GM12878 (cell line): ENCODE measurements around the gene FNDC8. TPM values are rescaled to one million over a fixed set of nuclear protein-coding genes. Genes with fewer than 3 reads are reported as not detected.

Experiments used
- ATAC-seq: fragments of 200-7000 bp; cut with Tn5 transposase; 3 replicates; pipeline ENCODE4 v1.9.1; 2020; ENCODE audit warnings: mild to moderate bottlenecking, moderate library complexity
- BruUV-seq: library from RNA; stranded (reverse); fragments of 400-500 nt; replicated peaks from 2 replicates; lab custom pipeline; 2021; lab: Mats Ljungman, UMichigan
- CTCF ChIA-PET: fragments of 300-600 bp; sonication (Branson Sonifier 250); formaldehyde crosslinking; extraction: SDS; loops from one replicate; lab custom pipeline; 2021; ENCODE audit warnings: inconsistent platforms; lab: Yijun Ruan, JAX
- POLR2A ChIA-PET: fragments of 350-600 bp; formaldehyde crosslinking; extraction: SDS; loops from one replicate; lab custom pipeline; 2021; ENCODE audit warnings: inconsistent platforms; lab: Charles Lee
- RAD21 ChIA-PET: fragments of 300-600 bp; sonication (Branson Sonifier 250); formaldehyde crosslinking; loops from one replicate; lab custom pipeline; 2023; ENCODE audit warnings: antibody characterized with exemption; ENCODE audit not compliant: unreplicated experiment; lab: Charles Lee
- SMC1A ChIA-PET: fragments of 300-600 bp; sonication (Branson Sonifier 250); formaldehyde crosslinking; loops from one replicate; lab custom pipeline; 2023; ENCODE audit not compliant: unreplicated experiment, uncharacterized antibody; lab: Charles Lee
- DNase-seq: peaks from one replicate; pipeline ENCODE4 v3.0.0-alpha.2; 2011; ENCODE audit warnings: low read depth, low spot score
- FAIRE-seq: peaks from 3 replicates; lab custom pipeline; 2011; peaks lifted over from hg19 to GRCh38; lab: Jason Lieb, UNC
- H2AFZ ChIP-seq: 2 replicates; pipeline ENCODE4 v1.6.0; 2011; ENCODE audit warnings: low read depth, low read length, control low read depth; ENCODE audit not compliant: control insufficient read depth
- H3K27ac ChIP-seq: 2 replicates; pipeline ENCODE4 v1.5.1; 2011; ENCODE audit warnings: control low read depth; ENCODE audit not compliant: control insufficient read depth, insufficient read depth
- H3K27me3 ChIP-seq, 2 experiments: replicated peaks in 1 of 2; 2 replicates each; pipeline versions ENCODE4 v1.6.0 to v1.6.1; 2011; ENCODE audit warnings: low read length in 1 of 2; ENCODE audit not compliant: control insufficient read depth in 2 of 2, insufficient read depth in 2 of 2
- H3K36me3 ChIP-seq, 2 experiments: 2 replicates each; pipeline ENCODE4 v1.5.1; 2011; ENCODE audit warnings: low read length in 1 of 2; ENCODE audit not compliant: control insufficient read depth in 2 of 2, insufficient read depth in 2 of 2
- H3K4me1 ChIP-seq: 2 replicates; pipeline ENCODE4 v1.6.1; 2011; ENCODE audit warnings: mild to moderate bottlenecking, low read length, moderate library complexity, mixed read lengths; ENCODE audit not compliant: control insufficient read depth, insufficient read depth
- H3K4me2 ChIP-seq: 2 replicates; pipeline ENCODE4 v1.6.0; 2011; ENCODE audit warnings: control low read depth; ENCODE audit not compliant: control insufficient read depth, insufficient read depth
- H3K4me3 ChIP-seq: fragments of 200-600 bp; sonication (generic); 2 replicates; pipeline ENCODE4 v1.5.1; 2016
- H3K79me2 ChIP-seq: 2 replicates; pipeline ENCODE4 v1.6.0; 2011; ENCODE audit warnings: low read length; ENCODE audit not compliant: control insufficient read depth, insufficient read depth
- H3K9ac ChIP-seq: 2 replicates; pipeline ENCODE4 v1.8.0; 2011; ENCODE audit warnings: low read length, control low read depth, mixed read lengths; ENCODE audit not compliant: control insufficient read depth, insufficient read depth
- H3K9me3 ChIP-seq: replicated peaks from 3 replicates; pipeline ENCODE4 v1.5.1; 2011; ENCODE audit warnings: mild to moderate bottlenecking, low read length; ENCODE audit not compliant: control insufficient read depth, insufficient read depth
- H4K20me1 ChIP-seq: 2 replicates; pipeline ENCODE4 v1.6.0; 2011; ENCODE audit not compliant: control insufficient read depth, insufficient read depth
- WGBS: methylation state at CpG from one replicate; pipeline ENCODE4 v1.1.6; 2016; ENCODE audit warnings: low lambda C conversion rate; ENCODE audit not compliant: insufficient replicate concordance, insufficient coverage; ENCODE audit errors: missing lambda C conversion rate; 5-methylcytosine and 5-hydroxymethylcytosine counted together
- in situ Hi-C: fragments of 300-500 bp; cut with MboI; formaldehyde crosslinking; loops from 9 replicates; pipeline ENCODE4 v1.14.3; 2018; ENCODE audit warnings: mixed read lengths
- intact Hi-C: fragments of 100-400 bp; cut with micrococcal nuclease; formaldehyde crosslinking; loops from one replicate; pipeline ENCODE4 v1.14.2; 2022; ENCODE audit not compliant: unreplicated experiment
- polyA plus RNA-seq, 11 experiments: library from polyadenylated mRNA; depleted of rRNA in 4 of 11; unstranded in 6 of 11; stranded (reverse) in 5 of 11; fragments of >200 nt; fragmentation: Nextera tagmentation in 4 of 11; fragmentation: Illumina TruSeq in 1 of 11; extraction: Ambion mirVana in 4 of 11; extraction: Trizol in 1 of 11; gene quantifications; 1 replicate in 1 of 11; 2 replicates in 10 of 11; pipeline versions ENCODE4 v1.2.1 to v1.2.3, GENCODE V29; 2011 to 2016; ENCODE audit warnings: inconsistent platforms in 2 of 11, missing spikeins in 2 of 11, low read depth in 1 of 11
- total RNA-seq, 4 experiments: library from RNA; depleted of rRNA in 3 of 4; stranded (reverse); fragments of >200 nt in 3 of 4; fragmentation: Illumina TruSeq in 1 of 4; extraction: Trizol in 1 of 4; gene quantifications; 2 replicates each; pipeline versions ENCODE4 v1.2.1 to v1.2.3, GENCODE V29; 2013 to 2021
- TF ChIP-seq, protein P1 (sequence below): fragments of 450-650 bp; formaldehyde crosslinking; IDR thresholded peaks from 2 replicates; pipeline ENCODE4 v1.4.0; 2022; ENCODE audit warnings: mild to moderate bottlenecking, moderate library complexity

FNDC8 gene
- total and polyA plus RNA-seq, 10 of the 15 experiments (the other 5 are each of a cell fraction or from before 2014, with no cell fraction given), result 0.06 to 0.15 (median 0.11) TPM; not detected in 7

- DNase-seq, result no peak
- WGBS, result 44% methylated on average over 12 of the region's 13 CpGs
- BruUV-seq, result no TSS peak
- TF ChIP-seq, protein P1, sequence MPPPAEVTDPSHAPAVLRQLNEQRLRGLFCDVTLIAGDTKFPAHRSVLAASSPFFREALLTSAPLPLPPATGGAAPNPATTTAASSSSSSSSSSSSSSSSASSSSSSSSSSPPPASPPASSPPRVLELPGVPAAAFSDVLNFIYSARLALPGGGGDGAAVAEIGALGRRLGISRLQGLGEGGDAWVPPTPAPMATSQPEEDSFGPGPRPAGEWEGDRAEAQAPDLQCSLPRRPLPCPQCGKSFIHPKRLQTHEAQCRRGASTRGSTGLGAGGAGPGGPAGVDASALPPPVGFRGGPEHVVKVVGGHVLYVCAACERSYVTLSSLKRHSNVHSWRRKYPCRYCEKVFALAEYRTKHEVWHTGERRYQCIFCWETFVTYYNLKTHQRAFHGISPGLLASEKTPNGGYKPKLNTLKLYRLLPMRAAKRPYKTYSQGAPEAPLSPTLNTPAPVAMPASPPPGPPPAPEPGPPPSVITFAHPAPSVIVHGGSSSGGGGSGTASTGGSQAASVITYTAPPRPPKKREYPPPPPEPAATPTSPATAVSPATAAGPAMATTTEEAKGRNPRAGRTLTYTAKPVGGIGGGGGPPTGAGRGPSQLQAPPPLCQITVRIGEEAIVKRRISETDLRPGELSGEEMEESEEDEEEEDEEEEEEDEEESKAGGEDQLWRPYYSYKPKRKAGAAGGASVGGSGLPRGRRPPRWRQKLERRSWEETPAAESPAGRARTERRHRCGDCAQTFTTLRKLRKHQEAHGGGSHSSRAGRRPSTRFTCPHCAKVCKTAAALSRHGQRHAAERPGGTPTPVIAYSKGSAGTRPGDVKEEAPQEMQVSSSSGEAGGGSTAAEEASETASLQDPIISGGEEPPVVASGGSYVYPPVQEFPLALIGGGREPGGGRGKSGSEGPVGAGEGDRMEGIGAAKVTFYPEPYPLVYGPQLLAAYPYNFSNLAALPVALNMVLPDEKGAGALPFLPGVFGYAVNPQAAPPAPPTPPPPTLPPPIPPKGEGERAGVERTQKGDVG (CRISPR knock-in tag), result no peak
- ChIA-PET POLR2A (no interaction called here), RAD21 (no interaction called here), CTCF (interaction anchor here (1.0 kb wide), 2 partner anchors 32 to 667 kb away, joined by 3 read pairs; no protein-coding TSS in a partner anchor), SMC1A (no interaction called here)
- Histone ChIP-seq H3K4me2 (no peak overlapping the region), H3K79me2 (no peaks in the 10 kb centered on the region), H3K9me3 (no peaks in the 10 kb centered on the region), H3K4me3 (no peak overlapping the region), H4K20me1 (no peaks in the 10 kb centered on the region), H2AFZ (no peak overlapping the region), H3K27me3 (no peaks in the 10 kb centered on the region), H3K4me1 (no peaks in the 10 kb centered on the region), H3K36me3 (no peaks in the 10 kb centered on the region), H3K9ac (no peak overlapping the region), H3K27ac (no peak overlapping the region)
- ATAC-seq, result no peak
- intact Hi-C loops (no loop called here), in situ Hi-C loops (no loop called here)
- FAIRE-seq, result no peak
Measured at GRCh38 chr17:35152421-35153140, 31.2 kb downstream of the FNDC8 start.
